A549 (cell line): ENCODE data around the gene ARHGAP28. TPM values are rescaled to one million over a fixed set of nuclear protein-coding genes. Genes with fewer than 3 reads are reported as not detected.

Experiments
- ATAC-seq, 2 experiments: fragments of 200-7000 bp in 1 of 2; fragments of >200 bp in 1 of 2; cut with Nextera tagmentation in 1 of 2; cut with Tn5 transposase in 1 of 2; 3 replicates each; pipeline versions ENCODE4 v1.8.0 to v1.9.1; 2018 to 2020; ENCODE audit warnings: mild to moderate bottlenecking in 1 of 2, moderate library complexity in 1 of 2
- CTCF ChIA-PET: fragments of 300-600 bp; sonication (Branson Sonifier 250); formaldehyde crosslinking; extraction: SDS; loops from one replicate; lab custom pipeline; 2021; ENCODE audit warnings: antibody characterized with exemption, inconsistent platforms; lab: Yijun Ruan, JAX
- POLR2A ChIA-PET: fragments of 350-600 bp; formaldehyde crosslinking; extraction: SDS; loops from one replicate; lab custom pipeline; 2021; ENCODE audit warnings: antibody characterized with exemption, inconsistent platforms; lab: Yijun Ruan, JAX
- DNase-seq, 2 experiments: peaks; one replicate each; pipeline versions ENCODE4 v3.0.0 to v3.0.0-alpha.2; 2011 to 2016; ENCODE audit warnings: low read depth in 1 of 2, low spot score in 1 of 2
- FAIRE-seq: peaks from 2 replicates; lab custom pipeline; 2011; peaks lifted over from hg19 to GRCh38; lab: Jason Lieb, UNC
- H3K27ac ChIP-seq, 2 experiments: fragments of >200 bp; sonication (Bioruptor Twin); formaldehyde crosslinking; 3 replicates each; pipeline ENCODE4 v1.5.1; 2016 to 2017
- H3K4me1 ChIP-seq: fragments of >200 bp; sonication (Bioruptor Twin); formaldehyde crosslinking; 3 replicates; pipeline ENCODE4 v1.6.1; 2016
- H3K4me2 ChIP-seq: fragments of >200 bp; sonication (Bioruptor Twin); formaldehyde crosslinking; 3 replicates; pipeline ENCODE4 v1.6.1; 2016
- H3K4me3 ChIP-seq: fragments of >200 bp; sonication (Bioruptor Twin); formaldehyde crosslinking; 3 replicates; pipeline ENCODE4 v1.5.1; 2016
- H3K9me3 ChIP-seq: fragments of >200 bp; sonication (Bioruptor Twin); formaldehyde crosslinking; 3 replicates; pipeline ENCODE4 v1.6.1; 2016
- BCL3 ChIP-seq: fragments of >200 bp; sonication (Bioruptor Twin); formaldehyde crosslinking; IDR thresholded peaks from 3 replicates; pipeline ENCODE4 v1.6.1; 2016
- BHLHE40 ChIP-seq: IDR thresholded peaks from 2 replicates; pipeline ENCODE4 v1.6.1; 2012; ENCODE audit warnings: low read depth, low read length, inconsistent platforms
- CBX2 ChIP-seq: fragments of 200-600 bp; sonication (generic); IDR thresholded peaks from 2 replicates; pipeline ENCODE4 v1.6.1; 2016; ENCODE audit warnings: low read depth, mild to moderate bottlenecking, borderline replicate concordance
- CHD4 ChIP-seq: fragments of 200-600 bp; sonication (generic); IDR thresholded peaks from 2 replicates; pipeline ENCODE4 v1.6.1; 2016; ENCODE audit warnings: antibody characterized with exemption, mild to moderate bottlenecking, borderline replicate concordance
- CTCF ChIP-seq: fragments of >200 bp; sonication (Bioruptor Twin); formaldehyde crosslinking; IDR thresholded peaks from 3 replicates; pipeline ENCODE4 v1.5.1; 2016
- EHF ChIP-seq: fragments of 250-450 bp; sonication (Bioruptor Pico); IDR thresholded peaks from 2 replicates; pipeline ENCODE4 v1.5.0; 2020; ENCODE audit warnings: mild to moderate bottlenecking
- EHMT2 ChIP-seq: fragments of 200-600 bp; sonication (generic); IDR thresholded peaks from 2 replicates; pipeline ENCODE4 v1.6.1; 2016; ENCODE audit warnings: antibody characterized with exemption, low read depth, mild to moderate bottlenecking, moderate library complexity
- GATA3 ChIP-seq: IDR thresholded peaks from 2 replicates; pipeline ENCODE4 v1.6.1; 2012; ENCODE audit warnings: borderline replicate concordance
- MAX ChIP-seq: IDR thresholded peaks from 2 replicates; pipeline ENCODE4 v1.6.1; 2012
- MYC ChIP-seq: IDR thresholded peaks from 2 replicates; pipeline ENCODE4 v1.6.1; 2012; ENCODE audit warnings: mild to moderate bottlenecking, inconsistent platforms, low read length, improper control_type of control experiment, borderline replicate concordance
- NPAS2 ChIP-seq: fragments of 250-450 bp; sonication (Bioruptor Pico); IDR thresholded peaks from 2 replicates; pipeline ENCODE4 v1.8.0; 2022; ENCODE audit warnings: mild to moderate bottlenecking, moderate library complexity, borderline replicate concordance
- SMC3 ChIP-seq: fragments of >200 bp; sonication (Bioruptor Twin); formaldehyde crosslinking; IDR thresholded peaks from 3 replicates; pipeline ENCODE4 v1.6.1; 2018; ENCODE audit warnings: inconsistent platforms
- USF2 ChIP-seq: fragments of 450-650 bp; IDR thresholded peaks from 2 replicates; pipeline ENCODE4 v1.6.1; 2014; ENCODE audit warnings: antibody characterized with exemption
- ZFP36 ChIP-seq: fragments of 450-650 bp; IDR thresholded peaks from 2 replicates; pipeline ENCODE4 v1.6.1; 2014; ENCODE audit warnings: borderline replicate concordance; ENCODE audit not compliant: partially characterized antibody
- WGBS: methylation state at CpG from one replicate; pipeline ENCODE4 v1.1.6; 2017; ENCODE audit errors: missing lambda C conversion rate; 5-methylcytosine and 5-hydroxymethylcytosine counted together
- polyA plus RNA-seq, 4 experiments: library from polyadenylated mRNA; depleted of rRNA in 3 of 4; stranded (reverse); fragments of >200 nt; fragmentation: RNase III in 1 of 4; extraction: RNeasy Plus Mini Kit Qiagen cat#74134 plus additional on column Dnase treatment in 1 of 4; gene quantifications; 2 replicates in 3 of 4; 3 replicates in 1 of 4; pipeline ENCODE4 v1.2.3, GENCODE V29; 2011 to 2017
- TF ChIP-seq, protein P1 (sequence below): fragments of 250-450 bp; sonication (Bioruptor Pico); IDR thresholded peaks from 2 replicates; pipeline ENCODE4 v1.5.0; 2021; ENCODE audit warnings: mild to moderate bottlenecking, moderate library complexity, borderline replicate concordance
- TF ChIP-seq, protein P2 (sequence below): fragments of 200-600 bp; sonication (generic); IDR thresholded peaks from 2 replicates; pipeline ENCODE4 v1.6.1; 2016; ENCODE audit warnings: antibody characterized with exemption, mild to moderate bottlenecking, moderate library complexity

The ARHGAP28 gene
- polyA plus RNA-seq, 2 of the 4 experiments (the other 2 are of a cell fraction): 0.13 to 0.17 TPM

- FAIRE-seq: no peak
- no peak for DNase-seq
- H3K4me1 ChIP-seq: no peaks in the 10 kb centered on the region
- CTCF ChIA-PET: no interaction called here
- no peaks in the 10 kb centered on the region for H3K9me3 ChIP-seq
- no peak overlapping the region for H3K4me3 ChIP-seq
- no peak overlapping the region for H3K4me2 ChIP-seq
- ATAC-seq: no peak
- no peak overlapping the region for H3K27ac ChIP-seq
- 19% methylated on average over 3 of the region's 3 CpGs for WGBS
- TF ChIP-seq CTCF (no peak), MAX (no peak), ZFP36 (no peak)
- TF ChIP-seq, all 56 proteins: peak for 0
- POLR2A ChIA-PET: no interaction called here
These were observed 34.9 kb downstream of the ARHGAP28 start for GRCh38 chr18:6764382-6764781.

GRCh38 chr18:6773777-6774176, 44.3 kb downstream of the ARHGAP28 start:
- 75% methylated on average over 2 of the region's 2 CpGs for WGBS
- TF ChIP-seq EHF (no peak), USF2 (no peak), CHD4 (no peak), CTCF (no peak), EHMT2 (no peak), MAX (no peak), NPAS2 (CRISPR knock-in tag) (no peak), ZFP36 (no peak), CBX2 (no peak), BHLHE40 (no peak), SMC3 (no peak), MYC (no peak), BCL3 (no peak), GATA3 (no peak)
- TF ChIP-seq, protein P1, sequence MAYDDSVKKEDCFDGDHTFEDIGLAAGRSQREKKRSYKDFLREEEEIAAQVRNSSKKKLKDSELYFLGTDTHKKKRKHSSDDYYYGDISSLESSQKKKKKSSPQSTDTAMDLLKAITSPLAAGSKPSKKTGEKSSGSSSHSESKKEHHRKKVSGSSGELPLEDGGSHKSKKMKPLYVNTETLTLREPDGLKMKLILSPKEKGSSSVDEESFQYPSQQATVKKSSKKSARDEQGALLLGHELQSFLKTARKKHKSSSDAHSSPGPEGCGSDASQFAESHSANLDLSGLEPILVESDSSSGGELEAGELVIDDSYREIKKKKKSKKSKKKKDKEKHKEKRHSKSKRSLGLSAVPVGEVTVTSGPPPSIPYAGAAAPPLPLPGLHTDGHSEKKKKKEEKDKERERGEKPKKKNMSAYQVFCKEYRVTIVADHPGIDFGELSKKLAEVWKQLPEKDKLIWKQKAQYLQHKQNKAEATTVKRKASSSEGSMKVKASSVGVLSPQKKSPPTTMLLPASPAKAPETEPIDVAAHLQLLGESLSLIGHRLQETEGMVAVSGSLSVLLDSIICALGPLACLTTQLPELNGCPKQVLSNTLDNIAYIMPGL (CRISPR knock-in tag): no peak
- TF ChIP-seq, protein P2, sequence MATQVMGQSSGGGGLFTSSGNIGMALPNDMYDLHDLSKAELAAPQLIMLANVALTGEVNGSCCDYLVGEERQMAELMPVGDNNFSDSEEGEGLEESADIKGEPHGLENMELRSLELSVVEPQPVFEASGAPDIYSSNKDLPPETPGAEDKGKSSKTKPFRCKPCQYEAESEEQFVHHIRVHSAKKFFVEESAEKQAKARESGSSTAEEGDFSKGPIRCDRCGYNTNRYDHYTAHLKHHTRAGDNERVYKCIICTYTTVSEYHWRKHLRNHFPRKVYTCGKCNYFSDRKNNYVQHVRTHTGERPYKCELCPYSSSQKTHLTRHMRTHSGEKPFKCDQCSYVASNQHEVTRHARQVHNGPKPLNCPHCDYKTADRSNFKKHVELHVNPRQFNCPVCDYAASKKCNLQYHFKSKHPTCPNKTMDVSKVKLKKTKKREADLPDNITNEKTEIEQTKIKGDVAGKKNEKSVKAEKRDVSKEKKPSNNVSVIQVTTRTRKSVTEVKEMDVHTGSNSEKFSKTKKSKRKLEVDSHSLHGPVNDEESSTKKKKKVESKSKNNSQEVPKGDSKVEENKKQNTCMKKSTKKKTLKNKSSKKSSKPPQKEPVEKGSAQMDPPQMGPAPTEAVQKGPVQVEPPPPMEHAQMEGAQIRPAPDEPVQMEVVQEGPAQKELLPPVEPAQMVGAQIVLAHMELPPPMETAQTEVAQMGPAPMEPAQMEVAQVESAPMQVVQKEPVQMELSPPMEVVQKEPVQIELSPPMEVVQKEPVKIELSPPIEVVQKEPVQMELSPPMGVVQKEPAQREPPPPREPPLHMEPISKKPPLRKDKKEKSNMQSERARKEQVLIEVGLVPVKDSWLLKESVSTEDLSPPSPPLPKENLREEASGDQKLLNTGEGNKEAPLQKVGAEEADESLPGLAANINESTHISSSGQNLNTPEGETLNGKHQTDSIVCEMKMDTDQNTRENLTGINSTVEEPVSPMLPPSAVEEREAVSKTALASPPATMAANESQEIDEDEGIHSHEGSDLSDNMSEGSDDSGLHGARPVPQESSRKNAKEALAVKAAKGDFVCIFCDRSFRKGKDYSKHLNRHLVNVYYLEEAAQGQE: no peak
- no peaks in the 10 kb centered on the region for H3K9me3 ChIP-seq
- ATAC-seq (no peak), FAIRE-seq (no peak), DNase-seq (no peak)
- H3K4me2 ChIP-seq: no peak overlapping the region
- no peak overlapping the region for H3K27ac ChIP-seq
- POLR2A ChIA-PET: no interaction called here
- CTCF ChIA-PET: no interaction called here
- no peaks in the 10 kb centered on the region for H3K4me1 ChIP-seq
- H3K4me3 ChIP-seq: no peak overlapping the region
